ENCODE results near the gene ITGB7. TPM values are rescaled to one million over a fixed set of nuclear protein-coding genes. Genes with fewer than 3 reads are reported as not detected.

The ITGB7 gene
- total and polyA plus RNA-seq, 11 donors = 0.12 to 11.6 (median 1.1) TPM

DNA sequence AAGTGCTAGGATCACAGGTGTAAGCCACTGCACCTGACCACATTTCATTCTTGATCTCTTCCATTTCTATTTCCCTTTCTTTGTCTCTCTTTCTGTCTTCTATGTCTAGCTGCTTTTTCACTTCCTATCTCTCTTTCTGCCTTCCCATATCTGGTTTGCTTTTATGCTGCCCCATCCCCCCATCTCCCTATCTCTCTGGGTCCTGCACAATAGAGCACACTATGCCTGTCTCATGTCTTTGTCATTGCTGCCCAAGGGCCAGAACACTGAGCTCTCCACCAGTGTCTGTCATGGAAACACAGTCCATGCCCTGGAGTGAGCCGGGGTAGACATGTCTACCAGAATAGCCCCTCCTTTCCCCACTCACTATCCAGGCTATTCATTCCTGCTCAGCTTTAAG, 37.3 kb upstream of the ITGB7 start:
- ATAC-seq (peak; percentile 73 to 87 (median 83)), DNase-seq (no peak)
- Histone ChIP-seq H3K27ac (peak overlapping the region in 1 of 12 donors; percentile 32), H3K4me1 (no peaks in the 10 kb centered on the region), H3K27me3 (no peaks in the 10 kb centered on the region), H3K4me3 (no peak overlapping the region), H3K9me3 (no peaks in the 10 kb centered on the region), H3K36me3 (no peaks in the 10 kb centered on the region)
- intact Hi-C loops (cut with DNase I) = no loop called here
- 30 to 37% (median 34%) methylated on average over 1 of the region's 1 CpG for WGBS, 4 donors
- TF ChIP-seq, protein P1, sequence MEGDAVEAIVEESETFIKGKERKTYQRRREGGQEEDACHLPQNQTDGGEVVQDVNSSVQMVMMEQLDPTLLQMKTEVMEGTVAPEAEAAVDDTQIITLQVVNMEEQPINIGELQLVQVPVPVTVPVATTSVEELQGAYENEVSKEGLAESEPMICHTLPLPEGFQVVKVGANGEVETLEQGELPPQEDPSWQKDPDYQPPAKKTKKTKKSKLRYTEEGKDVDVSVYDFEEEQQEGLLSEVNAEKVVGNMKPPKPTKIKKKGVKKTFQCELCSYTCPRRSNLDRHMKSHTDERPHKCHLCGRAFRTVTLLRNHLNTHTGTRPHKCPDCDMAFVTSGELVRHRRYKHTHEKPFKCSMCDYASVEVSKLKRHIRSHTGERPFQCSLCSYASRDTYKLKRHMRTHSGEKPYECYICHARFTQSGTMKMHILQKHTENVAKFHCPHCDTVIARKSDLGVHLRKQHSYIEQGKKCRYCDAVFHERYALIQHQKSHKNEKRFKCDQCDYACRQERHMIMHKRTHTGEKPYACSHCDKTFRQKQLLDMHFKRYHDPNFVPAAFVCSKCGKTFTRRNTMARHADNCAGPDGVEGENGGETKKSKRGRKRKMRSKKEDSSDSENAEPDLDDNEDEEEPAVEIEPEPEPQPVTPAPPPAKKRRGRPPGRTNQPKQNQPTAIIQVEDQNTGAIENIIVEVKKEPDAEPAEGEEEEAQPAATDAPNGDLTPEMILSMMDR (IDR thresholded peaks at IDR 0.05) = no peak
- TF ChIP-seq POLR2A (IDR thresholded peaks at IDR 0.05) = no peak

DNA sequence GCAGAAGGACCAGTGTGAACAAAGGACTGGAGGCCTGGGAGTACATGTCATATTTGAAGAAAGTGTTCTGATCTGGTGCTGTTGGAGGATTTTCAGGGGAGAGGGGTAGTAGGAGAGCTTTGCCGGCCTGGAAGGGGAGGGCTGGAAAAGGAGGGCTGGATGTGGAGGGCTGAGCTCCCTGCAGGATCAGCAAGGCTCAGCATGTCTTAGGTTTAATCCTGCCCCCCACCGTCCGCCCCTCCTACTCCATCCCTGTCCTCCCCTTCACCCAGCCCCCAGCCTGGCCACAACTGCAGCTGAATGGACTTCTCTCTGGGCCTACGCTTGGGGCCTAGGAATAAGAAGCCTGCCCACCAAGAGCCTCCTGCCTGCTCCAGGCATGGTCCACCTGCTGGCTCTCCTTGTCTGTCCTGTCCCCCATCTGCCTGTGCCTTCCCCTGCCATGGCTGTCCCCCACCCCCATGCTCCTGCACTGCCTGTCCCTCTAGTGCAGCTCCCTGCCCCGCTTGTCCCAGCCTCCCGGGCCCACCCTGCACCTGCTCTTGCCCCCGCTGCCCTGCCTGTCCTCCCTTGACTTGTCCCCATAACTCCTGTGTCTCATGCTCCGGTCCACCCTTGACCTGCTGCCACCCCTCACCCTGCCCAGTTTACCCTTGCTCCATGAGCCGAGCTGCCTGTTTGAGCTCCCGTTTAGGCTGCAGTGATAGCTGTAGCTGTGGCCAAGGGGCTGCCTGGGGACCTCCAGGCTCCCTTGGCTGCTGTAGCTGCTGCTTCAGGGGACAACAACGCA, 34.8 kb upstream of the ITGB7 start:
- WGBS, 4 donors = 75 to 77% (median 75%) methylated on average over 11 of the region's 11 CpGs
- intact Hi-C loops (cut with DNase I) = no loop called here
- H3K36me3 ChIP-seq = no peaks in the 10 kb centered on the region

DNA sequence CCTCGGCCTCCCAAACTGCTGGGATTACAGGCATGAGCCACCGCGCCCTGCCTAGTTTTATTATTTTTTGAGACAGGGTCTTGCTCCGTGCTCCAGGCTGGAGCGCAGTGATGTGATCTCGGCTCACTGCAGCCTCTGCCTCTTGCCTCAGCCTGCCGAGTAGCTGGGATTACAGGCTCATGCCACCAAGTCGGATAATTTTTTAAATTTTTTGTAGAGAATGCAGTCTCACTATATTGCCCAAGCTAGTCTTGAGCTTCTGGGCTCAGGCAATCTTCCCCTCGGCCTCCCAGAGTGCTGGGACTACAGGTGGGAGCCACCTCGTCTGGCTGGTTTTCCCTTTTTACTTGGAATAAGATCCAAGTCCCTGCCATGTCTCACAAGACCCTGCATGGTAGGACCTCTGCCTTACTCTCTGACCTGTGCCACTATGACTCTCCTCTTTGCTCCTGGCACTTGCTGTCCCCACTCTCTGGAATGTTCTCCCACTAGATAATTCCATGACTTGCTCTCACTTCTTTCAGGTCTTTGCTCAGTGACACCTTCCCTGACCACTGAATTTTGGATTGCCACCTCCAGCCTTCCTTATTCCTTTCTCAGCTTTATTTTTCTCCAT, 32.7 kb upstream of the ITGB7 start:
- intact Hi-C loops (cut with DNase I) = no loop called here

More for the DNA sequence above, 34.8 kb upstream of the ITGB7 start:
- H3K4me1 ChIP-seq = no peaks in the 10 kb centered on the region
- no peak overlapping the region for H3K4me3 ChIP-seq
- H3K27ac ChIP-seq = no peak overlapping the region
- TF ChIP-seq POLR2A (IDR thresholded peaks at IDR 0.05) = no peak
- TF ChIP-seq, protein P1 (IDR thresholded peaks at IDR 0.05) = no peak
- no peaks in the 10 kb centered on the region for H3K9me3 ChIP-seq
- H3K27me3 ChIP-seq = no peaks in the 10 kb centered on the region
- ATAC-seq = peak in 1 of 4 donors; percentile 27
- no peak for DNase-seq

More for the DNA sequence above, 32.7 kb upstream of the ITGB7 start:
- TF ChIP-seq, protein P1 (IDR thresholded peaks at IDR 0.05) = no peak
- TF ChIP-seq POLR2A (IDR thresholded peaks at IDR 0.05) = no peak
- Histone ChIP-seq H3K9me3 (no peaks in the 10 kb centered on the region), H3K27me3 (no peaks in the 10 kb centered on the region), H3K27ac (no peak overlapping the region), H3K4me1 (no peaks in the 10 kb centered on the region), H3K36me3 (no peaks in the 10 kb centered on the region), H3K4me3 (no peak overlapping the region)
- ATAC-seq = no peak
- 91 to 95% (median 94%) methylated on average over 10 of the region's 10 CpGs for WGBS, 4 donors
- no peak for DNase-seq
